ENCODE data around the gene CYTH1.

CYTH1 gene

DNA sequence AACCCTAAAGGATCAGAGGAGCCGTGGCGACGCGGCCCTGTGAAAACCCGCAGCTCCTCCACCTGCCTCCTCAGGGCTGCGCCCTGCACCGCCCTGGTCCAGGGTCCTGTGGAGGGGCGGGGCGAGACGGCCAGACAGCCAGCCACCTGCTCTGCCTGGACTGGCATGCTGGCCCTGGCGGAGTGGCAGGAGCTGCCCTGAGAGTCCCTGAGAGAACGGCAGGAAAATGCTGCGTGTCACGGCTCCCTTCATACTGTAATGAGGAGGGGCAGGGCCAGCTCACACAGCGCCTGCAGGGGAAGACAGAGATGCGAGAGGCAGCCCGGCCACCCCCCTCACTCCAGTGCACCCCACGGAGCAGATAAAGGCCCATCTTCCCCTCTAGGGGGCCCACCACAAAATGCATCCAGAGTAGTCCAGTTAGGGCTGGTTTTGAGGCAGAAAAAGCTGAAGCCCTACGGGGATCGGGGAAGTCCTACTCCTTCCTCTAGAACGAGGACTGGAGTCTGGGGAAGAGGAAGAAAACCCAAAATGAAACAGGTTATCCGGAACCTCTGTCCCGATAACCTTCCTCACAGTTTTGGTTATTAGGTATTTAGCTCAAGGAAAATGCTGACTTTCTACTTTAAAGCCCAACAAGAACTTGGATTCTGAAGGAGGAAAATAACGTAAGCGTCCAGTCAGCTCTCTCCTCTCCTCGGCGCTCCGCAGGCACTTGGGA, 107.3 kb downstream of the CYTH1 start:
- TF ChIP-seq CREB1 (IDR thresholded peaks at IDR 0.05; ENCODE audit: low read depth) = no peak
- TF ChIP-seq TEAD4 (IDR thresholded peaks at IDR 0.05) = no peak
- no peak for TF ChIP-seq TAF1 (IDR thresholded peaks at IDR 0.05; ENCODE audit: low read depth)
- no peak for TF ChIP-seq YY1 (IDR thresholded peaks at IDR 0.05; ENCODE audit: low read depth)

DNA sequence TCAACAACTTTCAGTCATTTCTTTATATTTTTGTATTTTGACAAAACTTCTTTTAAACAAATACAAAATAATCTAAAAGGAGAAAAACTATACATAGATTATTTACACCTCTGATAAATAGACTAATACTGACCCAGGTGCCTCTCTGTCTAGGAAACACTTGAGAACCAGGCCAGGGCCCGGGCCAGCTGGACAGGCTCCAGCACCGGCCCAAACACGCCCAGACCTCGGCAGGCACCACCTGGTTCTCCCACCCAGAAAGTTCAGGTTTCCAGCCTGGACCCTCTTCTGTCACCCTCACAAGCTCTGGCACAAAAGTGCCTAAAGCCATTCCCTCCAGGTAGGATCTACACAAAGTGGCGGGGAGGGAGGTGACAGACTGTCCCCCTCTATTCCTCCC, 107.9 kb downstream of the CYTH1 start:
- TF ChIP-seq CREB1 (IDR thresholded peaks at IDR 0.05; ENCODE audit: low read depth) (no peak), NFIC (IDR thresholded peaks at IDR 0.05) (no peak), YY1 (IDR thresholded peaks at IDR 0.05; ENCODE audit: low read depth) (no peak), RAD21 (IDR thresholded peaks at IDR 0.05; ENCODE audit: low read depth) (no peak), FOXM1 (IDR thresholded peaks at IDR 0.05; ENCODE audit: borderline replicate concordance, low read depth) (no peak)
- TF ChIP-seq, protein P1, sequence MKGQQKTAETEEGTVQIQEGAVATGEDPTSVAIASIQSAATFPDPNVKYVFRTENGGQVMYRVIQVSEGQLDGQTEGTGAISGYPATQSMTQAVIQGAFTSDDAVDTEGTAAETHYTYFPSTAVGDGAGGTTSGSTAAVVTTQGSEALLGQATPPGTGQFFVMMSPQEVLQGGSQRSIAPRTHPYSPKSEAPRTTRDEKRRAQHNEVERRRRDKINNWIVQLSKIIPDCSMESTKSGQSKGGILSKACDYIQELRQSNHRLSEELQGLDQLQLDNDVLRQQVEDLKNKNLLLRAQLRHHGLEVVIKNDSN (IDR thresholded peaks at IDR 0.05) = no peak

GRCh38 chr17:78673395-78673794, 108.7 kb downstream of the CYTH1 start:
- TF ChIP-seq FOXM1 (IDR thresholded peaks at IDR 0.05; ENCODE audit: borderline replicate concordance, low read depth) = no peak
- TF ChIP-seq, protein P2, sequence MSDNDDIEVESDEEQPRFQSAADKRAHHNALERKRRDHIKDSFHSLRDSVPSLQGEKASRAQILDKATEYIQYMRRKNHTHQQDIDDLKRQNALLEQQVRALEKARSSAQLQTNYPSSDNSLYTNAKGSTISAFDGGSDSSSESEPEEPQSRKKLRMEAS (IDR thresholded peaks at IDR 0.05) = no peak
- no peak for TF ChIP-seq NFIC (IDR thresholded peaks at IDR 0.05)
- no peak for TF ChIP-seq EP300 (IDR thresholded peaks at IDR 0.05; ENCODE audit: borderline replicate concordance)
- no peak for TF ChIP-seq ZBTB7A (IDR thresholded peaks at IDR 0.05; ENCODE audit: low read depth)
- TF ChIP-seq REST (IDR thresholded peaks at IDR 0.05; ENCODE audit: low read depth) = no peak
- no peak for TF ChIP-seq TEAD4 (IDR thresholded peaks at IDR 0.05)
- TF ChIP-seq YY1 (IDR thresholded peaks at IDR 0.05; ENCODE audit: low read depth) = no peak
- no peak for TF ChIP-seq CEBPB (IDR thresholded peaks at IDR 0.05)
- no peak for TF ChIP-seq CREB1 (IDR thresholded peaks at IDR 0.05; ENCODE audit: low read depth)
- no peak for TF ChIP-seq EGR1 (IDR thresholded peaks at IDR 0.05)
- no peak for TF ChIP-seq TAF1 (IDR thresholded peaks at IDR 0.05; ENCODE audit: low read depth)
- TF ChIP-seq, protein P1 (IDR thresholded peaks at IDR 0.05) = no peak
- no peak for TF ChIP-seq RAD21 (IDR thresholded peaks at IDR 0.05; ENCODE audit: low read depth)

GRCh38 chr17:78672871-78673371, 109.2 kb downstream of the CYTH1 start:
- TF ChIP-seq REST (IDR thresholded peaks at IDR 0.05; ENCODE audit: low read depth) (no peak), ZBTB7A (IDR thresholded peaks at IDR 0.05; ENCODE audit: low read depth) (no peak), TAF1 (IDR thresholded peaks at IDR 0.05; ENCODE audit: low read depth) (no peak), RAD21 (IDR thresholded peaks at IDR 0.05; ENCODE audit: low read depth) (no peak), EP300 (IDR thresholded peaks at IDR 0.05; ENCODE audit: borderline replicate concordance) (no peak), TCF12 (IDR thresholded peaks at IDR 0.05; ENCODE audit: low read depth) (no peak)

GRCh38 chr17:78672005-78672404, 110.1 kb downstream of the CYTH1 start:
- TF ChIP-seq ZBTB7A (IDR thresholded peaks at IDR 0.05; ENCODE audit: low read depth) (no peak), TEAD4 (IDR thresholded peaks at IDR 0.05) (no peak), RAD21 (IDR thresholded peaks at IDR 0.05; ENCODE audit: low read depth) (no peak), TCF12 (IDR thresholded peaks at IDR 0.05; ENCODE audit: low read depth) (no peak), REST (IDR thresholded peaks at IDR 0.05; ENCODE audit: low read depth) (no peak)

Data from Ishikawa (cell line).